Ishikawa (cell line): ENCODE results near the gene N4BP3.

ENCODE experiments used
- CEBPB ChIP-seq: IDR thresholded peaks from 2 replicates; pipeline ENCODE4 v1.6.1; 2012
- CREB1 ChIP-seq: IDR thresholded peaks from 2 replicates; pipeline ENCODE4 v1.6.1; 2012; ENCODE audit warnings: low read depth
- EGR1 ChIP-seq: IDR thresholded peaks from 2 replicates; pipeline ENCODE4 v1.6.1; 2012
- EP300 ChIP-seq: IDR thresholded peaks from 2 replicates; pipeline ENCODE4 v1.6.1; 2012; ENCODE audit warnings: borderline replicate concordance
- FOXM1 ChIP-seq: IDR thresholded peaks from 2 replicates; pipeline ENCODE4 v1.6.1; 2012; ENCODE audit warnings: low read depth, borderline replicate concordance
- NFIC ChIP-seq: IDR thresholded peaks from 2 replicates; pipeline ENCODE4 v1.6.1; 2012
- RAD21 ChIP-seq: IDR thresholded peaks from 2 replicates; pipeline ENCODE4 v1.6.1; 2012; ENCODE audit warnings: low read depth
- TAF1 ChIP-seq: IDR thresholded peaks from 2 replicates; pipeline ENCODE4 v1.6.1; 2012; ENCODE audit warnings: low read depth, mild to moderate bottlenecking
- TCF12 ChIP-seq: IDR thresholded peaks from 2 replicates; pipeline ENCODE4 v1.6.1; 2012; ENCODE audit warnings: low read depth
- TEAD4 ChIP-seq: IDR thresholded peaks from 2 replicates; pipeline ENCODE4 v1.6.1; 2012
- YY1 ChIP-seq: IDR thresholded peaks from 2 replicates; pipeline ENCODE4 v1.6.1; 2012; ENCODE audit warnings: low read depth
- ZBTB7A ChIP-seq: IDR thresholded peaks from 2 replicates; pipeline ENCODE4 v1.6.1; 2012; ENCODE audit warnings: low read depth
- TF ChIP-seq, protein P1 (sequence below): IDR thresholded peaks from 2 replicates; pipeline ENCODE4 v1.6.1; 2012
- TF ChIP-seq, protein P2 (sequence below): IDR thresholded peaks from 2 replicates; pipeline ENCODE4 v1.6.1; 2012; ENCODE audit warnings: low read depth, mild to moderate bottlenecking
- TF ChIP-seq, protein P3 (sequence below): IDR thresholded peaks from 2 replicates; pipeline ENCODE4 v1.6.1; 2012

Gene N4BP3

DNA sequence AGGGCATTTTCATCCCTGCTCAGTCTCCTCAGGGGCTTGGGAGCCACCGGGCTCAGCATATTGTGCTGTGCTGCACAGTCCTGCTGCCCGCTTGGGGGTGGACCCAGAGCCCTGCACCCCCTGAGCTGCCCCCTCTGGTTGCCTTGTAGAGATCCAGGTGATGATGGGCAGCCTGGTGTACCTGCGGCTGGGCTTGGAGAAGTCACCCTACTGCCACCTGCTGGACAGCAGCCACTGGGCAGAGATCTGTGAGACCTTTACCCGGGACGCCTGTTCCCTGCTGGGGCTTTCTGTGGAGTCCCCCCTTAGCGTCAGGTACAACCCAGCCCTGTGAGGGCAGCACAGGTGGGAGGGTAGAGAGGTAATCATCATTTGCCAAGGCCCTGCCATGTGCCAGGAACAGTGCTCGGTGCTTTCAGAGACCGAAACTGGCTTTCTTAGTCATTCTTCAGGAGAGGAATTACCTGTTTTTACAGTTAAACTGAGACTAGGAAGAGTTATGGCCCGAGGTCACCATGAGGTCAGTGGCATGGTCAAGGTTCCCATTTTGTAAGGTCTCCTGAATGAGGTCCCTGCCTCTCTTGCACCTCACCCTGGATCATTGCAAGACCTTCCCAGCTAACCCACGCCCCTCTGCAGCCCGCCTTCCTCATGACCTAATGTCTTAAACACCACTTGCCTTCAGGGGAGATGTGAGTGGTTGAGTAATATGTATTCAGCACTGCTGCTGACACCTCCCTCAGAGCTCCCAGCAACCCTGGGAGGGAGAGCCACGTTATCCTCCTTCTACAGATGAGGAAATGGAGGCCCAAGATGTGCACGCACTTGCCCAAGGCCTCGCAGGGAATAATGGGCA lies 32.9 kb downstream of the N4BP3 start:
- TF ChIP-seq, protein P1, sequence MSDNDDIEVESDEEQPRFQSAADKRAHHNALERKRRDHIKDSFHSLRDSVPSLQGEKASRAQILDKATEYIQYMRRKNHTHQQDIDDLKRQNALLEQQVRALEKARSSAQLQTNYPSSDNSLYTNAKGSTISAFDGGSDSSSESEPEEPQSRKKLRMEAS = no peak
- TF ChIP-seq RAD21 (peak; percentile 74), CREB1 (no peak)

DNA sequence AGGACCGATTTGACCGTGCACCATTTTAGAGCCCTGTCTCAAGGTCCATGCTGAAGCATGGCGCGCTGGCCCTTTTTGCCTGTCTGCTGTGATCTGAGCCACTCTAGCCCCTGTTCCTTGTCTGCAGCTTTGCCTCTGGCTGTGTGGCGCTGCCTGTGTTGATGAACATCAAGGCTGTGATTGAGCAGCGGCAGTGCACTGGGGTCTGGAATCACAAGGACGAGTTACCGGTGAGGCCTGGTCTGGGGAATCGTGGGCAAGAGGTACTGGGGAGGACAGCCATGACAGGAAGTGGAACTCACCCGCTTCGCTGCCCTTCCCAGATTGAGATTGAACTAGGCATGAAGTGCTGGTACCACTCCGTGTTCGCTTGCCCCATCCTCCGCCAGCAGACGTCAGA lies 34.1 kb downstream of the N4BP3 start:
- TF ChIP-seq TEAD4 = no peak
- TF ChIP-seq, protein P2, sequence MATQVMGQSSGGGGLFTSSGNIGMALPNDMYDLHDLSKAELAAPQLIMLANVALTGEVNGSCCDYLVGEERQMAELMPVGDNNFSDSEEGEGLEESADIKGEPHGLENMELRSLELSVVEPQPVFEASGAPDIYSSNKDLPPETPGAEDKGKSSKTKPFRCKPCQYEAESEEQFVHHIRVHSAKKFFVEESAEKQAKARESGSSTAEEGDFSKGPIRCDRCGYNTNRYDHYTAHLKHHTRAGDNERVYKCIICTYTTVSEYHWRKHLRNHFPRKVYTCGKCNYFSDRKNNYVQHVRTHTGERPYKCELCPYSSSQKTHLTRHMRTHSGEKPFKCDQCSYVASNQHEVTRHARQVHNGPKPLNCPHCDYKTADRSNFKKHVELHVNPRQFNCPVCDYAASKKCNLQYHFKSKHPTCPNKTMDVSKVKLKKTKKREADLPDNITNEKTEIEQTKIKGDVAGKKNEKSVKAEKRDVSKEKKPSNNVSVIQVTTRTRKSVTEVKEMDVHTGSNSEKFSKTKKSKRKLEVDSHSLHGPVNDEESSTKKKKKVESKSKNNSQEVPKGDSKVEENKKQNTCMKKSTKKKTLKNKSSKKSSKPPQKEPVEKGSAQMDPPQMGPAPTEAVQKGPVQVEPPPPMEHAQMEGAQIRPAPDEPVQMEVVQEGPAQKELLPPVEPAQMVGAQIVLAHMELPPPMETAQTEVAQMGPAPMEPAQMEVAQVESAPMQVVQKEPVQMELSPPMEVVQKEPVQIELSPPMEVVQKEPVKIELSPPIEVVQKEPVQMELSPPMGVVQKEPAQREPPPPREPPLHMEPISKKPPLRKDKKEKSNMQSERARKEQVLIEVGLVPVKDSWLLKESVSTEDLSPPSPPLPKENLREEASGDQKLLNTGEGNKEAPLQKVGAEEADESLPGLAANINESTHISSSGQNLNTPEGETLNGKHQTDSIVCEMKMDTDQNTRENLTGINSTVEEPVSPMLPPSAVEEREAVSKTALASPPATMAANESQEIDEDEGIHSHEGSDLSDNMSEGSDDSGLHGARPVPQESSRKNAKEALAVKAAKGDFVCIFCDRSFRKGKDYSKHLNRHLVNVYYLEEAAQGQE = no peak
- no peak for TF ChIP-seq RAD21
- no peak for TF ChIP-seq EP300
- no peak for TF ChIP-seq TAF1
- no peak for TF ChIP-seq NFIC
- TF ChIP-seq, protein P3, sequence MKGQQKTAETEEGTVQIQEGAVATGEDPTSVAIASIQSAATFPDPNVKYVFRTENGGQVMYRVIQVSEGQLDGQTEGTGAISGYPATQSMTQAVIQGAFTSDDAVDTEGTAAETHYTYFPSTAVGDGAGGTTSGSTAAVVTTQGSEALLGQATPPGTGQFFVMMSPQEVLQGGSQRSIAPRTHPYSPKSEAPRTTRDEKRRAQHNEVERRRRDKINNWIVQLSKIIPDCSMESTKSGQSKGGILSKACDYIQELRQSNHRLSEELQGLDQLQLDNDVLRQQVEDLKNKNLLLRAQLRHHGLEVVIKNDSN = no peak

DNA sequence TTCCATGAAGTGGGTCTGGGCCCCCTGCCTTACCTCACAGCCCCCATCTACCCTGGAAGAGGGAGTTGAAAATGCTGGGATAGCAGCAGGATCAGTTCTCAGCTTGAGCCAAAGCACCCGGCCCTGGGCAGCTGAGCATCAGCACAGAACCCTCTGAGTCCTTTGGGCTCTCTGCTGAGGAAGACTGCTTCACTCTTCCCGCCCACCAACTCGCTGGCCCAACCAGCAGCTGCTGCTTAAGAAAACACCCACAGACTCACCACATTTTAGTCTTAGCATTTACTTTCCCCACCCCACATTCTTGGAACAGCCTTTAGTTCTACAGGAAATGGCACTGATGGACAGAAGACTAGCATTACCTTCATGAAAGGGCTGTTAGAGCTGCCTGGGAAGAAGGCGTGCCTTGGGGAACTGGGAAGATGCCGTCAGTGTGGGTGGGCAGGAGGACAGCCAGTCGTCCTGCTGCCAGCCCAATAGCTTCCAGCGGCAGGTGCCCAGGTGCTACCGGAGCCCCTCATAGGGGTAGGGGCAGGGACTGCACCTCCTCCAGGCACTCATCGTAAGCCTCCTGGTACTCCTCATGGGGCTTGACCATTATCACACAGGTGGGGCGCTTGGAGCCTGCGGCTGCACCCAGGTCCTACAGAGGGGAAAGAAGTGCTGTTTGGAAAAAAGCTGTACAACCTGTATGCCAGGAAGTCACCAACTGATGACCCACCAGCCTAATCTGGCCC lies 36.0 kb downstream of the N4BP3 start:
- TF ChIP-seq CREB1 (no peak), FOXM1 (no peak), RAD21 (no peak), TAF1 (no peak), YY1 (no peak), EGR1 (no peak), NFIC (no peak), CEBPB (no peak)
- TF ChIP-seq, protein P1 = no peak

DNA sequence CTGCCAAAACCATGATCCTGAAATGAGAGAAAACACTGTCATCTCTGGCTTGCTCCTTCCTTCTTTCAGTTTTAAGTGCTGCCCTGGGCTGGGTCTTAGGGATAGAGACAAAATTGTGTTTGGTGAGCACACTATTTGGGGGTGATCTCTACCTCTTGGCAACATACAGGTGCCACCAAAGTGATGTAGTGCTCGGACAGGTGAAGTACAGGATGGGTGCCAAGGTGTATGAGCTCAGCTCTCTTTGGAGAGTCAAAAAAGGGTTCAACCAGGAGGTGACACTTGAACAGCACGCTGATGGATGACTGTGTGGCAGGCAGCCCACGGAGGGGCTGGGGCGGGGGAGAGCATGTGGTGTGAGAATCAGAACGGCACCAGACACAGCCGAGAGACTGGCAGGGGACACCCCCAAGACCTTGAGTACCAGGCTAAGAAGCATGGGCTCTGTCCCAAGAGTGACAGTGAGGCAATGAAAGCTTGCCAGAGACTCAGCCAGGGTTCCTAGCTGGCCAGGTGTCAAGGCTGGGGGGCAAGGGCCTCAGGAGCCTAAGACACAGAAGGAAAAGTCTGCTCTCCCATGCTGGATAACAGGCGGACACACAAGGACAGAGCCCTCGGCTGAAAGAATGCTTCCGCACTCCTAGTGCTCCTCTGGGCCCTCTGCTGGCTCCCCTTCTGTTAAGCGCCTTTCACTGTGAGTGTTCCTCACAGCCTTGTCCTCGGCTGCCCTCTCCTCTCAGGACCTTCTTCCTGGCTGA lies 37.8 kb downstream of the N4BP3 start:
- TF ChIP-seq FOXM1 (no peak), ZBTB7A (no peak), YY1 (no peak), RAD21 (no peak), NFIC (no peak), TCF12 (no peak), TAF1 (no peak), EGR1 (no peak), TEAD4 (no peak)
- TF ChIP-seq, protein P3 = no peak
- TF ChIP-seq, protein P2 = no peak

DNA sequence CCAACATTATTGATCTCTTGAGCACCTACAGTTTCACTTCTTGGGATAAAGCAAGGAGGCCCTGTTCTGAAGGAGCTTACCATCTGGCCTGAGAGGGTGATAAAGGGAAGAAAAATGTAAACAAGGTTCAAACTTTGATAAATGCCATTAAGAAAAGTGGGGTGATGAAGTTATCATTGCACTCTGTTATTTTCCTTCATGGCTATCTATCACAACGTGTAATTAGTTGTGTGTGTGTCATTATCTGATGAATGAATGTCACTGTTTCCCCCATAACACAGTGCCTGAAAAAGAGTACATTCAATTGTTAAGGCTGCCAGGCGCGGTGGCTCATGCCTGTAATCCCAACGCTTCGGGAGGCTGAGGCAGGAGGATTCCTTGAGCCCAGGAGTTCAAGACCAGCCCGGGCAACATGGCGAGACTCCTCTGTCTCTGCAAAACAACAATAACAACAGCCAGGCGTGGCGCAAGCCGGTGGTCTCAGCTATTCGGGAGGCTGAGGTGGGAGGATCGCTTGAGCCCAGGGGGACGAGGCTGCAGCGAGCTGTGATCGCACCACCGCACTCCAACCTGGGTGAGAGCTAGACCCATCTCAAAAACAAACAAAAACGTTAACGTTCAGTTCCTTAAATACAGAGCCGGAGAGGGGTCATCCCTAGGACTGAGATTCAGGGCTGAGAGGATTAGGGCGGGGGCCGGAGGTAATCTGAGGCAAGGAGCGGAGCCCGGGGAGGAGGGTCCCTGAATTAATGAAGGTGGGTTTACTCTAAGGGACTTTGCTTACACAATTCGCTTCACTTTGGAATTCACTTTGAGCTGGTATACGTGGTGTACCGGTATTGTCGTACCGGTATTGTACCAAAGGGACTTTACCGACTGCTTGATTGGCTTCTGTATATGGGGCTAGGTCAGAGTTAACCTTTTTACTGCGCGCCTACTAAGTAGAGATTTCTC lies 39.4 kb downstream of the N4BP3 start:
- TF ChIP-seq, protein P2 = no peak
- no peak for TF ChIP-seq YY1
- no peak for TF ChIP-seq TEAD4
- TF ChIP-seq, protein P1 = no peak
- TF ChIP-seq CREB1 = no peak
- TF ChIP-seq TCF12 = no peak
- TF ChIP-seq RAD21 = no peak
- no peak for TF ChIP-seq NFIC
- TF ChIP-seq CEBPB = no peak
- no peak for TF ChIP-seq ZBTB7A
